ENCODE measurements around the gene EIF2B5. TPM values are rescaled to one million over a fixed set of nuclear protein-coding genes. Genes with fewer than 3 reads are reported as not detected.
A peak's percentile ranks its signal among the peaks of the same experiment; 100 is the strongest.

The EIF2B5 gene
- total and polyA plus RNA-seq, 9 donors = 32.6 to 41.0 (median 38.0) TPM

- 85% methylated on average over 34 of the region's 66 CpGs for WGBS (ENCODE audit: insufficient coverage)
- Histone ChIP-seq H3K36me3 (ENCODE audit: control insufficient read depth, insufficient read depth, low read length) (peaks cover 80% of the 10 kb centered on the region), H3K4me3 (ENCODE audit: low read length) (no peak overlapping the region), H3K27ac (ENCODE audit: low read length) (no peak overlapping the region), H3K9me3 (replicated peaks; ENCODE audit: control insufficient read depth, low read depth, low read length) (no peaks in the 10 kb centered on the region), H3K4me1 (ENCODE audit: control insufficient read depth, insufficient read depth, low read length) (peaks cover 18% of the 10 kb centered on the region), H3K27me3 (ENCODE audit: control insufficient read depth, insufficient read depth, low read length) (no peaks in the 10 kb centered on the region)
- DNase-seq = no peak
Measured at GRCh38 chr3:184169896-184170875, 35.0 kb downstream of the EIF2B5 start.

GRCh38 chr3:184171562-184171961 is 36.4 kb downstream of the EIF2B5 start:
- Histone ChIP-seq H3K36me3 (ENCODE audit: control insufficient read depth, insufficient read depth, low read length) (peaks cover 66% of the 10 kb centered on the region), H3K27ac (ENCODE audit: low read length) (no peak overlapping the region), H3K27me3 (ENCODE audit: control insufficient read depth, insufficient read depth, low read length) (no peaks in the 10 kb centered on the region), H3K4me1 (ENCODE audit: control insufficient read depth, insufficient read depth, low read length) (peaks cover 30% of the 10 kb centered on the region), H3K4me3 (ENCODE audit: low read length) (no peak overlapping the region), H3K9me3 (replicated peaks; ENCODE audit: control insufficient read depth, low read depth, low read length) (no peaks in the 10 kb centered on the region)
- no peak for DNase-seq
- WGBS (ENCODE audit: insufficient coverage) = 87% methylated on average over 9 of the region's 9 CpGs

- no peaks in the 10 kb centered on the region for H3K27me3 ChIP-seq (ENCODE audit: control insufficient read depth, insufficient read depth, low read length)
- H3K27ac ChIP-seq (ENCODE audit: low read length) = no peak overlapping the region
- 75% methylated on average over 4 of the region's 5 CpGs for WGBS (ENCODE audit: insufficient coverage)
- H3K4me1 ChIP-seq (ENCODE audit: control insufficient read depth, insufficient read depth, low read length) = peaks cover 43% of the 10 kb centered on the region
- peaks cover 65% of the 10 kb centered on the region for H3K36me3 ChIP-seq (ENCODE audit: control insufficient read depth, insufficient read depth, low read length)
- no peak for DNase-seq
- H3K9me3 ChIP-seq (replicated peaks; ENCODE audit: control insufficient read depth, low read depth, low read length) = no peaks in the 10 kb centered on the region
- no peak overlapping the region for H3K4me3 ChIP-seq (ENCODE audit: low read length)
Measured at GRCh38 chr3:184172681-184173373, 37.7 kb downstream of the EIF2B5 start.

- no peak overlapping the region for H3K4me3 ChIP-seq (ENCODE audit: low read length)
- H3K9me3 ChIP-seq (replicated peaks; ENCODE audit: control insufficient read depth, low read depth, low read length) = no peaks in the 10 kb centered on the region
- DNase-seq = no peak
- no peaks in the 10 kb centered on the region for H3K27me3 ChIP-seq (ENCODE audit: control insufficient read depth, insufficient read depth, low read length)
- peaks cover 45% of the 10 kb centered on the region for H3K4me1 ChIP-seq (ENCODE audit: control insufficient read depth, insufficient read depth, low read length)
- peaks cover 65% of the 10 kb centered on the region for H3K36me3 ChIP-seq (ENCODE audit: control insufficient read depth, insufficient read depth, low read length)
- no CpG with 5 or more reads among the region's 2 CpGs for WGBS (ENCODE audit: insufficient coverage)
- H3K27ac ChIP-seq (ENCODE audit: low read length) = peak overlapping the region; percentile 67
Measured at GRCh38 chr3:184173374-184173722, 38.2 kb downstream of the EIF2B5 start.

GRCh38 chr3:184174284-184174645 is 39.1 kb downstream of the EIF2B5 start:
- WGBS (ENCODE audit: insufficient coverage) = no CpG with 5 or more reads among the region's 4 CpGs
- peak overlapping the region; percentile 8 for H3K4me3 ChIP-seq (ENCODE audit: low read length)
- peaks cover 65% of the 10 kb centered on the region for H3K36me3 ChIP-seq (ENCODE audit: control insufficient read depth, insufficient read depth, low read length)
- no peaks in the 10 kb centered on the region for H3K27me3 ChIP-seq (ENCODE audit: control insufficient read depth, insufficient read depth, low read length)
- no peaks in the 10 kb centered on the region for H3K9me3 ChIP-seq (replicated peaks; ENCODE audit: control insufficient read depth, low read depth, low read length)
- H3K27ac ChIP-seq (ENCODE audit: low read length) = peak overlapping the region; percentile 67
- no peak for DNase-seq
- peaks cover 39% of the 10 kb centered on the region for H3K4me1 ChIP-seq (ENCODE audit: control insufficient read depth, insufficient read depth, low read length)

GRCh38 chr3:184174646-184175492 is 39.7 kb downstream of the EIF2B5 start, which contains the start of gene AP2M1:
Gene AP2M1, plus strand, starts transcription at chr3:184174855. Its CDS starts 2,139 bp downstream, at chr3:184176994.
- DNase-seq = peak; percentile 100
- no peaks in the 10 kb centered on the region for H3K9me3 ChIP-seq (replicated peaks; ENCODE audit: control insufficient read depth, low read depth, low read length)

GRCh38 chr3:184175506-184175905 is 40.3 kb downstream of the EIF2B5 start:
- H3K36me3 ChIP-seq (ENCODE audit: control insufficient read depth, insufficient read depth, low read length) = peaks cover 67% of the 10 kb centered on the region
- peaks cover 39% of the 10 kb centered on the region for H3K4me1 ChIP-seq (ENCODE audit: control insufficient read depth, insufficient read depth, low read length)
- no peak for DNase-seq
- peak overlapping the region; percentile 61 for H3K4me3 ChIP-seq (ENCODE audit: low read length)
- H3K9me3 ChIP-seq (replicated peaks; ENCODE audit: control insufficient read depth, low read depth, low read length) = no peaks in the 10 kb centered on the region
- peak overlapping the region; percentile 74 for H3K27ac ChIP-seq (ENCODE audit: low read length)
- WGBS (ENCODE audit: insufficient coverage) = 0% methylated on average over 4 of the region's 8 CpGs
- H3K27me3 ChIP-seq (ENCODE audit: control insufficient read depth, insufficient read depth, low read length) = no peaks in the 10 kb centered on the region

More at GRCh38 chr3:184174646-184175492, 39.7 kb downstream of the EIF2B5 start, which contains the start of gene AP2M1:
- Histone ChIP-seq H3K4me3 (ENCODE audit: low read length) (peak within 1 kb of the TSS; percentile 61), H3K36me3 (ENCODE audit: control insufficient read depth, insufficient read depth, low read length) (peaks cover 65% of the 10 kb centered on the region), H3K4me1 (ENCODE audit: control insufficient read depth, insufficient read depth, low read length) (peaks cover 39% of the 10 kb centered on the region), H3K27me3 (ENCODE audit: control insufficient read depth, insufficient read depth, low read length) (no peaks in the 10 kb centered on the region), H3K27ac (ENCODE audit: low read length) (peak within 1 kb of the TSS; percentile 74)
- WGBS (ENCODE audit: insufficient coverage) = under 1% methylated on average over 73 of the region's 73 CpGs

- no peak for DNase-seq
- no CpG with 5 or more reads among the region's 3 CpGs for WGBS (ENCODE audit: insufficient coverage)
Measured at GRCh38 chr3:184175981-184176376, 40.8 kb downstream of the EIF2B5 start.

GRCh38 chr3:184176377-184177330 is 41.5 kb downstream of the EIF2B5 start:
- peak overlapping the region; percentile 81 for H3K27ac ChIP-seq (ENCODE audit: low read length)
- peak overlapping the region; percentile 61 for H3K4me3 ChIP-seq (ENCODE audit: low read length)
- peaks cover 67% of the 10 kb centered on the region for H3K36me3 ChIP-seq (ENCODE audit: control insufficient read depth, insufficient read depth, low read length)
- H3K27me3 ChIP-seq (ENCODE audit: control insufficient read depth, insufficient read depth, low read length) = no peaks in the 10 kb centered on the region
- DNase-seq = peak; percentile 80
- 17% methylated on average over 9 of the region's 19 CpGs for WGBS (ENCODE audit: insufficient coverage)
- H3K4me1 ChIP-seq (ENCODE audit: control insufficient read depth, insufficient read depth, low read length) = peaks cover 39% of the 10 kb centered on the region
- no peaks in the 10 kb centered on the region for H3K9me3 ChIP-seq (replicated peaks; ENCODE audit: control insufficient read depth, low read depth, low read length)

More at GRCh38 chr3:184175981-184176376, 40.8 kb downstream of the EIF2B5 start:
- no peaks in the 10 kb centered on the region for H3K27me3 ChIP-seq (ENCODE audit: control insufficient read depth, insufficient read depth, low read length)
- H3K9me3 ChIP-seq (replicated peaks; ENCODE audit: control insufficient read depth, low read depth, low read length) = no peaks in the 10 kb centered on the region
- peaks cover 67% of the 10 kb centered on the region for H3K36me3 ChIP-seq (ENCODE audit: control insufficient read depth, insufficient read depth, low read length)
- peak overlapping the region; percentile 81 for H3K27ac ChIP-seq (ENCODE audit: low read length)
- H3K4me1 ChIP-seq (ENCODE audit: control insufficient read depth, insufficient read depth, low read length) = peaks cover 39% of the 10 kb centered on the region
- peak overlapping the region; percentile 61 for H3K4me3 ChIP-seq (ENCODE audit: low read length)

Data from muscle of leg (tissue), 11 donors.